Tibial nerve (tissue), 4 donors: Measurements from ENCODE around the gene PLPPR2. TPM values are rescaled to one million over a fixed set of nuclear protein-coding genes. Genes with fewer than 3 reads are reported as not detected.

Experiments
- DNase-seq, 2 donors: peaks; one replicate each; pipeline ENCODE4 v3.0.0-alpha.2; 2019; ENCODE audit warnings: low spot score in 2 of 2
- H3K27ac ChIP-seq, 4 donors: fragments of 200-600 bp; sonication (generic) in 3 of 4; one replicate each; pipeline ENCODE4 v1.5.1; 2017 to 2019; ENCODE audit warnings: mild to moderate bottlenecking in 1 of 4
- H3K27me3 ChIP-seq, 2 donors: fragments of 200-600 bp; sonication (generic) in 1 of 2; one replicate each; pipeline versions ENCODE4 v1.5.1 to v1.6.0; 2017 to 2019
- H3K36me3 ChIP-seq, 3 donors: fragments of 200-600 bp; sonication (generic); one replicate each; pipeline ENCODE4 v1.5.1; 2018 to 2019
- H3K4me1 ChIP-seq, 4 donors: fragments of 200-600 bp; sonication (generic) in 3 of 4; one replicate each; pipeline ENCODE4 v1.5.1; 2017 to 2019
- H3K4me3 ChIP-seq, 4 donors: fragments of 200-600 bp; sonication (generic) in 3 of 4; one replicate each; pipeline ENCODE4 v1.5.1; 2017 to 2019; ENCODE audit warnings: mild to moderate bottlenecking in 1 of 4, moderate library complexity in 1 of 4
- H3K9me3 ChIP-seq, 4 donors: fragments of 200-600 bp; sonication (generic) in 3 of 4; one replicate each; pipeline ENCODE4 v1.5.1; 2017 to 2019
- CTCF ChIP-seq, 5 experiments: fragments of 200-600 bp in 3 of 5; fragments of 450-650 bp in 2 of 5; sonication (generic) in 3 of 5; IDR thresholded peaks; one replicate each; pipeline ENCODE4 v1.5.1; 2016 to 2019; ENCODE audit warnings: antibody characterized with exemption in 5 of 5, mild to moderate bottlenecking in 3 of 5, moderate library complexity in 2 of 5
- EP300 ChIP-seq, 2 donors: sonication (generic); formaldehyde crosslinking; IDR thresholded peaks; one replicate each; pipeline ENCODE4 v1.6.1; 2017; ENCODE audit warnings: antibody characterized with exemption in 2 of 2, mild to moderate bottlenecking in 1 of 2
- POLR2A ChIP-seq, 2 donors: fragments of 450-650 bp; IDR thresholded peaks; one replicate each; pipeline ENCODE4 v1.6.1; 2017; ENCODE audit warnings: antibody characterized with exemption in 2 of 2, mild to moderate bottlenecking in 2 of 2, moderate library complexity in 2 of 2
- WGBS, 2 donors: methylation state at CpG; one replicate each; pipeline ENCODE4 v1.1.5; 2018; 5-methylcytosine and 5-hydroxymethylcytosine counted together
- total RNA-seq, 4 donors: library from RNA; depleted of rRNA; stranded (reverse); fragments of >200 nt; gene quantifications; one replicate each; pipeline ENCODE4 v1.1.0, GENCODE V29; 2016

Gene PLPPR2
- total RNA-seq, 4 donors from 2014 or later, result 20.1 to 82.2 (median 33.8) TPM

- Histone ChIP-seq H3K27me3 (no peaks in the 10 kb centered on the region), H3K27ac (peak overlapping the region in 3 of 4 donors; percentile 74 to 87 (median 76)), H3K36me3 (peaks cover 0 to 39% (median 0%) of the 10 kb centered on the region in 3 donors), H3K4me3 (peak overlapping the region; percentile 57 to 77 (median 64)), H3K9me3 (no peaks in the 10 kb centered on the region), H3K4me1 (peaks cover 0 to 20% (median 4%) of the 10 kb centered on the region in 4 donors)
- 68 to 77% methylated on average over 6 of the region's 6 CpGs for WGBS, 2 donors
- DNase-seq, result no peak
- TF ChIP-seq CTCF (IDR thresholded peaks at IDR 0.05), result no peak
- no peak for TF ChIP-seq POLR2A (IDR thresholded peaks at IDR 0.05)
- no peak for TF ChIP-seq EP300 (IDR thresholded peaks at IDR 0.05)
Observed at GRCh38 chr19:11356074-11356397, 804 bp downstream of the PLPPR2 start.

- no peak overlapping the region for H3K27ac ChIP-seq
- no peak for DNase-seq
- H3K36me3 ChIP-seq, result peaks cover 0 to 48% (median 0%) of the 10 kb centered on the region in 3 donors
- TF ChIP-seq CTCF (IDR thresholded peaks at IDR 0.05), result no peak
- no peak for TF ChIP-seq EP300 (IDR thresholded peaks at IDR 0.05)
- TF ChIP-seq POLR2A (IDR thresholded peaks at IDR 0.05), result no peak
- no peaks in the 10 kb centered on the region for H3K27me3 ChIP-seq
- no peaks in the 10 kb centered on the region for H3K9me3 ChIP-seq
- WGBS, 2 donors, result 74 to 79% methylated on average over 11 of the region's 11 CpGs
- H3K4me3 ChIP-seq, result no peak overlapping the region
- peaks cover 0 to 29% (median 4%) of the 10 kb centered on the region in 4 donors for H3K4me1 ChIP-seq
Observed at GRCh38 chr19:11356676-11357550, 1.7 kb downstream of the PLPPR2 start.

- no peak for DNase-seq
- WGBS, 2 donors, result 92 to 94% methylated on average over 11 of the region's 11 CpGs
- no peak for TF ChIP-seq POLR2A (IDR thresholded peaks at IDR 0.05)
- TF ChIP-seq EP300 (IDR thresholded peaks at IDR 0.05), result no peak
- TF ChIP-seq CTCF (IDR thresholded peaks at IDR 0.05), result no peak
- Histone ChIP-seq H3K4me3 (no peak overlapping the region), H3K9me3 (no peaks in the 10 kb centered on the region), H3K27ac (no peak overlapping the region), H3K36me3 (peaks cover 0 to 63% (median 0%) of the 10 kb centered on the region in 3 donors), H3K27me3 (no peaks in the 10 kb centered on the region), H3K4me1 (peaks cover 0 to 29% (median 4%) of the 10 kb centered on the region in 4 donors)
Observed at GRCh38 chr19:11359421-11359820, 4.2 kb downstream of the PLPPR2 start.

- DNase-seq, result no peak
- no peaks in the 10 kb centered on the region for H3K27me3 ChIP-seq
- H3K9me3 ChIP-seq, result no peaks in the 10 kb centered on the region
- H3K36me3 ChIP-seq, result peaks cover 0 to 80% (median 0%) of the 10 kb centered on the region in 3 donors
- H3K4me1 ChIP-seq, result peaks cover 0 to 25% (median 3%) of the 10 kb centered on the region in 4 donors
- H3K27ac ChIP-seq, result peak overlapping the region in 1 of 4 donors; percentile 22
- WGBS, 2 donors, result 55 to 67% methylated on average over 33 to 43 of the region's 43 CpGs
- TF ChIP-seq POLR2A (IDR thresholded peaks at IDR 0.05) (no peak), EP300 (IDR thresholded peaks at IDR 0.05) (no peak), CTCF (IDR thresholded peaks at IDR 0.05) (no peak)
- H3K4me3 ChIP-seq, result no peak overlapping the region
Observed at GRCh38 chr19:11361037-11361770, 6.0 kb downstream of the PLPPR2 start.
